HG03108 (cell line): ENCODE measurements around the gene SCNN1B.
"Not testable (repeated sequence)": the region's sequence is repeated elsewhere in the genome, so short reads cannot be mapped to it uniquely, and the experiment has no call there.

ENCODE experiments used
- ATAC-seq: cut with Tn5 transposase; IDR thresholded peaks from one replicate; pipeline ENCODE4 v1.9.1; 2021; ENCODE audit warnings: moderate library complexity; ENCODE audit not compliant: unreplicated experiment

SCNN1B gene, protein sequence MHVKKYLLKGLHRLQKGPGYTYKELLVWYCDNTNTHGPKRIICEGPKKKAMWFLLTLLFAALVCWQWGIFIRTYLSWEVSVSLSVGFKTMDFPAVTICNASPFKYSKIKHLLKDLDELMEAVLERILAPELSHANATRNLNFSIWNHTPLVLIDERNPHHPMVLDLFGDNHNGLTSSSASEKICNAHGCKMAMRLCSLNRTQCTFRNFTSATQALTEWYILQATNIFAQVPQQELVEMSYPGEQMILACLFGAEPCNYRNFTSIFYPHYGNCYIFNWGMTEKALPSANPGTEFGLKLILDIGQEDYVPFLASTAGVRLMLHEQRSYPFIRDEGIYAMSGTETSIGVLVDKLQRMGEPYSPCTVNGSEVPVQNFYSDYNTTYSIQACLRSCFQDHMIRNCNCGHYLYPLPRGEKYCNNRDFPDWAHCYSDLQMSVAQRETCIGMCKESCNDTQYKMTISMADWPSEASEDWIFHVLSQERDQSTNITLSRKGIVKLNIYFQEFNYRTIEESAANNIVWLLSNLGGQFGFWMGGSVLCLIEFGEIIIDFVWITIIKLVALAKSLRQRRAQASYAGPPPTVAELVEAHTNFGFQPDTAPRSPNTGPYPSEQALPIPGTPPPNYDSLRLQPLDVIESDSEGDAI

DNA sequence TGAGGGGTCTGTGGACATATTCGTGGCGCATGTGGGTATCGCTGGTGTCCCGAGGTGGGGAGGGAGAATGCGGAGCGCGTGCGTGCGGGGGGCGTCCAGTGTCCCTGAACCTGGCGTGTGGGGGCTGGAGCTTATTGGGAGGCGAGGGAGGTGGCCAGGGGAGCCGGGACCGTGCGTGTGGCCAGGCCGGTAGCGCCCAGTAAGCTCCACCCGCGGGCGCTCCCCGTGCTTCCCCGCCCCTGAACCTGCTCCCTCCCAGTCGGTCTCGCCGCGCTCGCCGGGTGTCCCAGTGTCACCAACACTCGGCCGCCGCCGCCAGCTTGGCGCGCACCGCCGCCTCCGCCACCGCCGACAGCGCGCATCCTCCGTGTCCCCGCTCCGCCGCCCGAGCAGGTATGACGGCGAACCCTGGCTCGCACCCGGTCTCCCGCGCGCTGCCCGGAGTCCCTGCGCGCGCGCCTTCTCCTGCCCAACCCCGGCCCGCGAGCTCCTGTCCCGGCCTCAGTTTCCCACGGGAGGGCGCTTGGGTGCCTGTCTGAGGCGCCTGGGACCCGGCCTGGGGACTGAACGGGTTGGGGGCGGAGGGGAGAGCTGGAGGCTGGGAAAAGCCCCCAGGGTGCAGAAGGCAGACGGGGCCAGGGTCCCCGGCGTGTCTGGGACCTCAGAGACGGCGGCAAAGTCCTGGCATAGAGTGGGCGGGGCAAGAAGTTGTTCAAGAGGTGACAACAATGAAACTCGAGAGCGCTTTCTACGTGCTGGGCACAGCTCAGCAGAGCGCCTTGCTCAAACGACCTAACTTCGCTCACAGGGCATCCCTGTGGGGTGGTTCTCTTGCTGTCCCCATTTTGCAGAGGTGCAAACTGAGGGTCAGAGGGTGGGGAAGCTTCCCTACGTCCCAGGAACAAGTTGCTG is at the start of gene SCNN1B:
Gene SCNN1B, plus strand, starts transcription at position 258 of the 912 bp plus-strand sequence. CDS start 46,298 bp downstream, outside the sequence.
- no peak for ATAC-seq

DNA sequence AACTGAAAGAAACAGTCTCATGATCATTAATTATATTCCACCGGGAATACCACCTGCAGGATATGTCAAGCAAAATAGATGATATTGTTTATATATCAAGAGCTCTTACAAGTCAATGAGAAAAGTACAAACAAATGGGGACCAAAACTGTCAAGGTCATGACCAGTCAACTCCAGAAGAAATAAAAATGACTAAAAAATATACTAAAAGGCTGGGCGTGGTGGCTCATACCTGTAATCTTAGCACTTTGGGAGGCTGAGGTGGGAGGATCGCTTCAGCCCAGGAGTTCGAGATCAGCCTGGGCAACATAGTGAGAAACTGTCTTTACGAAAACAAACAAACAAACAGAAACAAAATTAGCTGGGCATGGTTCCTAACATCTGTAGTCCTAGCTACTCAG is 49.8 kb upstream of the SCNN1B start:
- ATAC-seq, result no peak

DNA sequence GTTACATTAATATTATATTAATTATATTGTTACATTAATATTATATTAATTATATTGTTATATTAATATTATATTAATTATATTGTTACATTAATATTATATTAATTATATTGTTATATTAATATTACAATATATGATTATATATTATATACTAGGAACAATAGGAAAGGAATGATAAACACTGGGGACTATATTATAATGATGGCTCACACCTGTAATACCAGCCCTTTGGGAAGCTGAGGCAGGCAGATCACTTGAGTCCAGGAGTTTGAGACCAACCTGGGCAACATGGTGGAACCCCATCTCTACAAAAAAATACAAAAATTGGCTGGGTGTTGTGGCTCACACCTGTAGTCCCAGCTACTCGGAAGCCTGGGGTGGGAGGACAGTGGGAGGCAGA is 48.5 kb upstream of the SCNN1B start:
- ATAC-seq, result not testable (repeated sequence)

DNA sequence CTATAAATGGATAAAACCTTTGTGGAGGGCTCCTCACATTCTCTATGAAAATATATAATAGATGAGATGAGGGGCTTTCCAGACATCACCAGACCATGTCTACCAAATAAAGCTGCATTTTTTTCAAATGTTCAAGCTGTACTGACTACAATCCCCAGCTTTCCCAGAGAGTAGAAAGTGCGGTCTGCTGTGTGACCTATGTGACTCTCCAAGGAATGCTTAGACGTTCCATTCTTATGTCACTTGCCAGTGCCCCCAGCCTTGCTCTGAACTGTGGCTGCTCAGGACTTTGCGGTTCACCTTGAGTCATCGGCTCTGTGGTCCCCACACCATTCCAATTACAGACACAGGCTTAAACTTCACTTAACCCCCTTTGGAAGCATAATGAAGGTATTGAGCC is 47.8 kb upstream of the SCNN1B start:
- no peak for ATAC-seq

DNA sequence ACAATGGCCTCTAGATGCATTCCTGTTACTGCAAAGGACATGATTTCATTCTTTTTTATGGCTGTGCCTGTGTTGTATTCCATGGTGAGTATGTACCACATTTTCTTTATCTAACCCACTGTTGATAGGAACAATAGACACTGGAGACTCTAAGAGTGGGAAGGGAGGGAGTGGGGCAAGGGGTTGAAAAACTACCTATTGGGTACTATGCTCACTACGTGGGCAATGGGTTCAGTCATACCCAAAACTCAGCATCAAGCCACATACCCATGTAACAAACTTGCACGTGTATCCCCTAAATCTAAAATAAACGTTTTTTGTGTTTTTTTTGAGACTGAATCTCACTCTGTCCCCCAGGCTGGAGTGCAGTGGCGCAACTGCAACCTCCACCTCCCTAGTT is 47.1 kb upstream of the SCNN1B start:
- no peak for ATAC-seq

DNA sequence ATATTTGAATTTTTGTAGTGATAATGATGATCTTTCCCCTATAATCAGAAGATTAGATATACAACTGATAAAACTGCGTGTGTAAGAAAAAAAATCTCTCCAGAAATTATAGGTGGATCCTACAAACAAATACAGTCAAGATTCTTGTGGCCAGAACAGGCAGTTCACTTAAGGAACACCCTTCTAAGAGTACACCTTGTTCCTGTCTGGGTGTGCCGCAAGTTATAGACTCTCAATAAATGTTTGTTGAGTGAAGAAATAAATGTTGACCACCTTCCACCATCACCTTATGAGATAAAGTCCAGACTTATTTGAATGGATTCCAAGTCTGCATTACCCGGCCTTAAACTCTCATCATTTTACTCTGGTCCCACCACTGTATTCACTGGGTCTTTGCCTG is 45.7 kb upstream of the SCNN1B start:
- no peak for ATAC-seq

DNA sequence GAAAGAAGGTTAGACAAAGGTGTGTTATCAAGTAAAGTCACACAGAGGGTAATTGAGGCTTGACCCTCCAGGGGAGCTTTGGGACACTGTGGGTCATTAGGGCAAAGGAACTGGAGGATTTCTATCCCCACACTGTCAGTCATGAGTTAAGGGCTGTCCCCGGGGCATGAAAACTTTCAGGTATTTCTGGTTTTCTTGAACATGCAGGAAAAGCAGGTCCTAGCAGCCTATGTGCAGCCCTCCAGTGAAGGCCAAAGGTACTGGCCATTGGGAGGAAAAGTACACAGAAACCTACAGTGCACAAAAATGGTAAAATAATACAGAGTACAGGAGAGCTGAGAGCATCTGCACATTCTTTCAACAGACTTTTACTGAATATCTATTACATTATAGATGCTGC is 44.4 kb upstream of the SCNN1B start:
- no peak for ATAC-seq

DNA sequence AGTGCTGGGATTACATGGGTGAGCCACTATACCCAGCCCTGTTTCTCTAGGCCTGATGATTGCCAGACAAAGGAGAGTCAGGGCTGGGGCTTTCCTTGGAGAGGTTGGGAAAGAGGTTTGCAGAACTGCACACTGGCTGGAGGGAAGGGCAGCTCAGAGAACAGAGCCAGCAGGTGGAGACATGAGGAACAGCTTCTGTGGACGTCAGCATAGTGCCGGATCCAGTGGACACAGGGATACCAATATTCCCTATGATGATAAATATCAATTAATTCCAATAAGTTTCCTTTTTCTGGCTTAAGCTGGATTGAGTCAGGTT is 43.2 kb upstream of the SCNN1B start:
- no peak for ATAC-seq

DNA sequence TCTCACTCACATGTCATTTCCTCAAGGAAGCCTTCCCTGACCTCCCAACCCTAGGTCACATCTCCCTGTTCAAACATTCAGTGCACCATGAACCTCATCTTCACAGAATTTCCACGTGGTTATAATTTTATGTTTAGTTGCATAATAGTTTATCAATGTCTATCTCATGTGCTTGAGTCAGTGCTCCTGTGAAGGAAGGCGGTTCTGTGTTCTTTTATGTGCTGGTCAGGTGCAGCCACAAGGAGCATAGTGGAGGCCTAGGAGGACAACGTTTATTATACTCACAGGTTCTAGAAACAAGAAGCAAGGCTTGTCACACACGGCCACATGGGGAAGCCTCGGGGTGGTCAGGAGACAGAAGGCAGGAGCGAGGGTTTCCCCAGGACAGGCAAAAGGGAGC is 34.5 kb upstream of the SCNN1B start:
- ATAC-seq, result no peak

DNA sequence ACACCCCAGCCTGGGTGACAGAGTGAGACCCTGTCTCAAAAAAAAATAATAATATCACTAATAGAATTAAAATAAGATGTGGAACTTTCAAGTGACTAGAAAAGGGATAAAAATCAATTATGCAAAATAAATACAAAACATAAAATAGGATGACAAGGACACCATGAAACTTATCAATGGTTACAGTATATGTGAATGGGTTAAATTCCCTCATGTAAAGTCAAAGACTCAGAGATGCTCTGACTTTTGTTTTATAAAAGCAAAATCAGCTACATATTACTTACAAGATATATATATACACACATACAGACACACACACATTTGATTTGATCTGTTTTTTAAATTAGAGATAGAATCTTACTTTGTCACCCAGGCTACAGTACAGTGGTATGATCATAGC is 33.5 kb upstream of the SCNN1B start:
- ATAC-seq, result no peak

DNA sequence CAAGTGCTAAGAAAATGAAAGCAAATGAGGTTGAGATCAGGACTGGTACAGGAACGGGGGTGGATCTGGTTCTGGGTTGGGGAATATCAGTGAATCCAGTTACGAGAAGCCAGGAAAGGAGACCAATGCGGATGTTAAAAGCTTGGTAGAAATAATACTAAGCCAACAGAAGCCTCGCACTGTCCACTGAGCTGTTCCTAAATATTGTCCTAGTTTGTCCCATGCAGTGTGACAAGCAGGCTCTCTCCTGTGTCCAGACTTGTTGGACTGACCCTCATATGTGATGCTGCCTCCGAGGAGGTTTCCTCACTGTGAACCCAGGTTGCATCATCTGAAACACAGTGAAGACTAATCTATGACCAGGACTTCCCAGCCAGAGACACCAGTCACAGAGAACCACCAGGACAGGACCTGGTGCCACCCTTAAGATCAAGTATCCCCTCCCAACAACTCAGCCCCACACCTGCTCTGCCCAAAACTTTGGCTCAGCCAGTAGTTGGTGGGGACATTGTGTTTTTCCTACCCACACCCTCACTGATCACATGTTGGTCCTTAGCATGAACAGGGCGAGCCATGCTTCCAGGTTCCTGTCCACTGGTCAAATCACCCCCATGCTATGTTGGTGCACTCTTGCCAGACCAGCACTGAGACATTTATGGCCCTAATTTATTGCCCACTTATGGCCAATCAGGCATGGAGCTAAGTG is 32.7 kb upstream of the SCNN1B start:
- ATAC-seq, result no peak

DNA sequence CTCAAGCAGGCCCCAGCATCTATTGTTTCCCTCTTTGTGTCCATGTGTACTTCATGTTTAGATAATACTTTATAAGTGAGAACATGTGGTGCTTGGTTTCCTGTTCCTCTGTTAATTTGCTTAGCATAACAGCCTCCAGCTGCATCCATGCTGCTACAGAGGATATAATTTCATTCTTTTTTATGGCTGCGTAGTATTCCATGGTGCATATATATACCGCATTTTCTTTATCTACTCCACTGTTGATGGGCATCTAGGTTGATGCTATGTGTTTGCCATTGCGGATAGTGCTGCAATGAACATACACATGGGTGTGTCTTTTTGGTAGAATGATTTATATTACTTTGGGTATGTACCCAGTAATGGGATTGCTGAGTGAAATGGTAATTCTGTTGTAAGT is 31.4 kb upstream of the SCNN1B start:
- ATAC-seq, result no peak

DNA sequence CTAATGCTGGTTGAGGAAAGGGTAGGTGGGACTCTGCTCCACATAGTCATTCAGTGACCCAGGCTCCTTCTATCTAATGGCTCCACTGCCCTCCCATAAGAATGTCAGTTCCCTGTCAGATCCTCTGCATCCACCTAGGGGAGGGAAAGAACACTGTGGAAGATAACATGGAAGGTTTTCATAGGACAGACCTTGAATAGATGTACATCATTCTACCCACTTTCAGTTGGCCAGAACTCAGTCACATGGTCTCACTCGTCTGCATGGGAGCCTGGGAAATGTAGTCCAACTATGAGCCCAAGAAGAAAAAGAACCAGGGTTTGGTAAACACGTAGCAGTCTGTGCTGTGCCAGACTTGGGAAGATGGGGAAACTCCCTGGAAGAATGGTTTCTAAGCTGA is 27.1 kb upstream of the SCNN1B start:
- no peak for ATAC-seq

DNA sequence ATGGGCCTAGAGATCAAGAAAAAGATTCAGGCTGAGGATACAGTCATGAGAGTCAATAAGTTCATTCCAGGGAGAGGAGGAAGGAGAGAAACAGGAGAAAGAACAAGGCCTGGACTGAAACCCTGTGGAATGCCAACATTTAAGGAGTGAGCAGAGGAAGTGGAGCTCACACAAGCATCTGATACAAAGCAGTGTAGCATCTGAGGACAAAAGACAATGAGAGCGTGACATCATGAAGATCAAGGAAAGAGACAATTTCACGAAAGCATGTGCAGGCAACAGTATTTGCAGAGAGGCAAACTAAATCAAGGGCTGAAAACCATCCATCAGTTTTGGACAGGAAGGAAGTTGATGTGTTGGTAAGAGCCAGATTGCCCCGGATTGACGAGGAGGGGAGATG is 25.3 kb upstream of the SCNN1B start:
- ATAC-seq, result no peak

DNA sequence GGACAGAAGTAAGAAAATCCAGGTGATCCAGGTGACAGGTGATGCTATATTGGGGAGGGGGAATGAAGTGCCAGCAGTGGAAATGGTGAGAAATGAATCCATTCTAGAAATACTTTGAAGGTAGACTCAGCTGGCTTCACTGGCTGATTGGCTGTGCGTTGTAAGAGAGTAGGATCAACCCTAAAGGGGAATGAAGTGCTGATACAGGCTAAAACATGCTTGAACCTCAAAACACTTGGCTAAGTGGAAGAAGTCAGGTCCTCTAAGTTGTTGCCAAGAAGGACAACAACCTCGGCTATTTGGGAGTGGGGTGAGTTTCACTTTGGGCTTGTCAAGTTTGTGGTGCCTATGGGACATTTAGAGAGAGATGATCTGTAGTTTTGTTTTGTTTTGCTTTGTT is 24.1 kb upstream of the SCNN1B start:
- ATAC-seq, result no peak

DNA sequence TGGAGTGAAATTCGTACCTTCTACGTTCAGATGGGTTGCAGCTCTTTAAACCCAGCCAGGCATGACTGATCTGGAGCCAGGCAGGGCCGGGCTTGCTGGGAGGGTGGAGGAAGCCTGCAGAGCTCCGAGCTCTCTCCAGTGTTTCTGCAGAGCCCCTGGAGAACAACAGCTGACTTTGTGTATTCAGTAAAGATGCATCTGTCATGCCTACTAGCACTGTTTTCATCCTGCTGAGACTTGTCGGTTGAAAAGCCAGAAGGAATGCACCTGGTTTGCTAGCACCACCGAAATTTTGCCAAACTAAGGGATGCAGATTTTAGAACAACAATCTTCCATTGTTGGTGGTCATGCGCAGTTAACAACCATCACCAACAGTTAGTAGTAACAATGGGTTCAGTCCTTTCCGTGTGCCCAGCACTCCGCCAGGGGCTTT is 22.4 kb upstream of the SCNN1B start:
- ATAC-seq, result no peak

DNA sequence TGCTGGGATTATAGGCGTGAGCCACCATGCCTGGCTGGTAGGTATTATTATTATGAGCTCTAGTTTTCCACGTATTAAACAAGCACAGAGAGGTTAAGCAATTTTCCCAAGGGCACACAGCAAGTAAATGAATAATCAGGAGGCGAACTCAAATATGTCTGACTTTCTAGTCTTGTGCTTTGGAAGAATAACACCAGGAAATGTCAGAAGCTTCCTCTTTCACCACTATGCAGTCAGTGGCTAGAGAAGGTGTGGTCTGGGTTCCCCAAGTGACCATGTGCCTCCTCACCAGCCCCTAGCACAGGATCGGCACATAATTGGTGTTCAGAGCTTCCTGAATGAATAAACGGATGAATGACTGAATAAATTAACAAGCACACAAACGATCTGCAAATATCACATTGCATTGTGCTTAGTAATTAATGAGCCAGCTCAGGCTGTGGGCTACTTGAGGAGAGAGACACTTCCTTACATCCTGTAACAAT is 21.6 kb upstream of the SCNN1B start:
- no peak for ATAC-seq

DNA sequence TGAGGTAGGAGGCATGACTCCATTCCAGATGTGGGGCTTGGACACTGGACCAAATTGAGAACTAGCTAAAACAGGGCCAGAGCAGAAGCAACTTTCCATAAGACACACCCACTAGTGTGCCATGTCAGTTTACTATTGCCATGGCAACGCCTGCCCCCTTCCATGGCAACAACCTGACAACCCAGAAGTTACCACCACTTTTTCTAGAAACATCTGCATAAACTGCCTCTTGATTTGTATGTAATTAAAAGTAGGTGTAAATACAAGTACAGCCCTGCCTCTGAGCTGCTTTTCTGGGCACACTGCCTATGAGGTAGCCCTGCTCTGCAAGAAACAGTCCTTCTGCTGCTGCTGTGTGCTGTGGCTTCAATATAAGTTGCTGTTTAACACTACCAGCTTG is 19.5 kb upstream of the SCNN1B start:
- ATAC-seq, result no peak

DNA sequence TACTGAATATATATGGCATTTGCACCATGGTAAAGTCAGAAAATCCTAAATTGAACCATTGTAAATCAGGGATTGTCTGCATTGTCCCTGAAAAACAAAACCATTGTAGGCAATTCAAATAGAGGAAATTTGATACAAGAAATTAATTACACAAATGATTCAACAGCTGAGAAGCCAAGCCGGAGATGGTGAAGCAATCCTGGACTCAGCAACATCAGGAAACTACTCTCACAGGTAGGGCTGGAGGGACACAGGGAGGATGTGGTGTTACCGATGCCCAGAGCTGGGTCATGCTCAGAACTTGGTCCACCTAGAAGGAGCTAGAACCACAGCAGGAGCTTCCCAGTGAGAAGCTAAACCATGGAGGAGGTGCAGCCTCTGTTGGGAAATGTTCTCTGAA is 18.5 kb upstream of the SCNN1B start:
- ATAC-seq, result no peak

DNA sequence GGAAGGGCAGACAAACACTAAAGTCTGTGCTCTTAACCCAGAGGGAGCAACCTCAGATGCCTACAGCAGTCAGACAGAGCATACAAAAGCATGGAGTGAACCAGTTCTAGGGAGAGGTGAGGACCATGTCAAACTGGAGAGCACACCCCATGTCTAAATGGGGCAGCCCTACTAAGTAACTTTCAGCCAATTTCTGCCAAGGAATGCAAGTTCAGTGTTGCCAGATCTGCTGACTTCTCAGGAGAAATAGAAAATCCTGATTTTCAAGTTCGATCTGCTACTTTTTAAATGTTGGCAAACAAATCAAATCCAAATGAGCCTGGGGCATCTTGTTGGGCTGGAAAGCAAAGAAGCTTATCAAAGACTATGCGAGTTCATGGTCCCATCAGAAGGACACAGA is 17.5 kb upstream of the SCNN1B start:
- ATAC-seq, result no peak

DNA sequence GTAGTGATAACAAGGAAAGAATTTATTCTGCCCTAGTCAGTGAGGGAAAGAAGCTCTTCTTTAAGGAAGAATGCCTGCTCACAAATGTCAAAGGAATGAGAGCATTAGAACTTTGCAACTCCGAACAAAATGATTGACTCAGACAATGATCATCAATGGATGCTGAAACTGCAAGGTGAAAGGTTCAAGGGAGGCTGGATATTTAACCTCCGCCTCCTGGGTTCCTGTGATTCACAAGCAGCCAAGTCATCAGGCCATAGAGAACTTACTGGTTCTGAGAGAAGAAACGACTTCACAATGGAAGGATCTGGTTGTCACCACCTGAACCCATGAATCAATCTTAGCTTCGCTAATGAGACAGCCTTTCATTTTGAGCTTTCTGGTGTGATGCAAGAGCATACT is 16.0 kb upstream of the SCNN1B start:
- no peak for ATAC-seq
